Astrocyte (in vitro differentiated cells and primary cell): ENCODE results near the gene MFSD6.

ENCODE experiments used
- EZH2 ChIP-seq: IDR thresholded peaks from 2 replicates; pipeline ENCODE4 v1.6.1; 2012; ENCODE audit warnings: mild to moderate bottlenecking, low read length, inconsistent platforms; ENCODE audit not compliant: insufficient read depth
- TF ChIP-seq, protein P1 (sequence below): IDR thresholded peaks from 2 replicates; pipeline ENCODE4 v1.5.1; 2011; ENCODE audit warnings: low read depth, mild to moderate bottlenecking, inconsistent platforms, low read length, moderate library complexity; ENCODE audit not compliant: insufficient read depth

DNA sequence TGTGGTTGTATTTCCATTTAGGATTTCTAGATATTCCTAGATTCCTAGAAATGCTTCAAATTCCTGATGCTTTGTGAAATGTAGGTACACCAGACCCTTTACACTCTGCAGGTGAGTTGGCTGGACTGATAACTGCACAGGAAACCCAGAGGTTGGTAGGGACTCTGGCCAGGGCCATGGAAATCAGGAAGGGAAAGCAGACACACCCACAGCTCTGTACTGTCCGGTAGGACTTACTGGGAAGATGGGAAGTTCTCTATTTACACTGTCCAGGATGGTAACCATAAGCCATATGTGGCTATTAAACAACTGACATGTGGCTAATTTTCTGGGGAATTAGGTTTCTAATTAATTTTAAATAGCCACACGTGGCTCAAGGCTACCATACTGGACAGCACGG lies 94.9 kb downstream of the MFSD6 start:
- TF ChIP-seq, protein P1, sequence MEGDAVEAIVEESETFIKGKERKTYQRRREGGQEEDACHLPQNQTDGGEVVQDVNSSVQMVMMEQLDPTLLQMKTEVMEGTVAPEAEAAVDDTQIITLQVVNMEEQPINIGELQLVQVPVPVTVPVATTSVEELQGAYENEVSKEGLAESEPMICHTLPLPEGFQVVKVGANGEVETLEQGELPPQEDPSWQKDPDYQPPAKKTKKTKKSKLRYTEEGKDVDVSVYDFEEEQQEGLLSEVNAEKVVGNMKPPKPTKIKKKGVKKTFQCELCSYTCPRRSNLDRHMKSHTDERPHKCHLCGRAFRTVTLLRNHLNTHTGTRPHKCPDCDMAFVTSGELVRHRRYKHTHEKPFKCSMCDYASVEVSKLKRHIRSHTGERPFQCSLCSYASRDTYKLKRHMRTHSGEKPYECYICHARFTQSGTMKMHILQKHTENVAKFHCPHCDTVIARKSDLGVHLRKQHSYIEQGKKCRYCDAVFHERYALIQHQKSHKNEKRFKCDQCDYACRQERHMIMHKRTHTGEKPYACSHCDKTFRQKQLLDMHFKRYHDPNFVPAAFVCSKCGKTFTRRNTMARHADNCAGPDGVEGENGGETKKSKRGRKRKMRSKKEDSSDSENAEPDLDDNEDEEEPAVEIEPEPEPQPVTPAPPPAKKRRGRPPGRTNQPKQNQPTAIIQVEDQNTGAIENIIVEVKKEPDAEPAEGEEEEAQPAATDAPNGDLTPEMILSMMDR, result no peak
- TF ChIP-seq EZH2, result no peak
